Mesendoderm (in vitro differentiated cells): ENCODE results near the gene ECSIT.
"Not testable (repeated sequence)": the region's sequence is repeated elsewhere in the genome, so short reads cannot be mapped to it uniquely, and the experiment has no call there.

Source experiments
- DNase-seq: peaks from one replicate; pipeline ENCODE4 v3.0.0; 2013
- H2AK5ac ChIP-seq: 2 replicates; pipeline ENCODE4 v1.6.1; 2013; ENCODE audit warnings: low read length, inconsistent platforms
- H2BK120ac ChIP-seq: 2 replicates; pipeline ENCODE4 v1.6.1; 2013; ENCODE audit warnings: low read depth, mild to moderate bottlenecking, low read length, moderate library complexity, mixed read lengths
- H2BK15ac ChIP-seq: replicated peaks from 2 replicates; pipeline ENCODE4 v1.6.1; 2013; ENCODE audit warnings: low read depth, mild to moderate bottlenecking, moderate library complexity
- H2BK5ac ChIP-seq: 2 replicates; pipeline ENCODE4 v1.6.1; 2013; ENCODE audit warnings: low read length, inconsistent platforms
- H3K18ac ChIP-seq: 2 replicates; pipeline ENCODE4 v1.6.1; 2013; ENCODE audit warnings: mild to moderate bottlenecking, low read length, mixed read lengths
- H3K23ac ChIP-seq: one replicate; pipeline ENCODE4 v1.6.1; 2013; ENCODE audit warnings: low read length
- H3K27ac ChIP-seq: 2 replicates; pipeline ENCODE4 v1.5.1; 2013; ENCODE audit warnings: low read depth, mild to moderate bottlenecking, inconsistent platforms, low read length, moderate library complexity
- H3K27me3 ChIP-seq: 2 replicates; pipeline ENCODE4 v1.6.1; 2013; ENCODE audit warnings: low read length, control low read depth, mild to moderate bottlenecking, inconsistent platforms; ENCODE audit not compliant: insufficient read depth, poor library complexity
- H3K36me3 ChIP-seq: 2 replicates; pipeline ENCODE4 v1.6.1; 2013; ENCODE audit warnings: low read length, inconsistent platforms; ENCODE audit not compliant: control insufficient read depth, insufficient read depth
- H3K4ac ChIP-seq: one replicate; pipeline ENCODE4 v1.6.1; 2013; ENCODE audit warnings: low read depth, mild to moderate bottlenecking, low read length, moderate library complexity
- H3K4me1 ChIP-seq: 2 replicates; pipeline ENCODE4 v1.6.1; 2013; ENCODE audit warnings: low read depth, low read length, inconsistent platforms; ENCODE audit not compliant: control insufficient read depth
- H3K4me2 ChIP-seq: 2 replicates; pipeline ENCODE4 v1.6.1; 2013; ENCODE audit warnings: low read length
- H3K4me3 ChIP-seq: 2 replicates; pipeline ENCODE4 v1.5.1; 2013; ENCODE audit warnings: mild to moderate bottlenecking, low read length
- H3K56ac ChIP-seq: one replicate; pipeline ENCODE4 v1.6.1; 2013; ENCODE audit warnings: low read length
- H3K79me1 ChIP-seq: 2 replicates; pipeline ENCODE4 v1.6.1; 2013; ENCODE audit warnings: low read length, inconsistent platforms
- H3K79me2 ChIP-seq: 2 replicates; pipeline ENCODE4 v1.6.1; 2013; ENCODE audit warnings: mild to moderate bottlenecking, low read length; ENCODE audit not compliant: control insufficient read depth, insufficient read depth
- H3K9ac ChIP-seq: 2 replicates; pipeline ENCODE4 v1.6.1; 2013; ENCODE audit warnings: low read length, inconsistent platforms
- H4K5ac ChIP-seq: one replicate; pipeline ENCODE4 v1.6.1; 2013; ENCODE audit warnings: low read length
- H4K8ac ChIP-seq: one replicate; pipeline ENCODE4 v1.6.1; 2013; ENCODE audit warnings: low read depth, mild to moderate bottlenecking, control low read depth, low read length, moderate library complexity
- WGBS: extraction: QIAGEN DNeasy Blood & Tissue Kit; methylation state at CpG from one replicate; pipeline ENCODE4 v1.1.7; 2013; ENCODE audit warnings: low lambda C conversion rate, missing lambda C conversion rate; ENCODE audit not compliant: insufficient coverage; ENCODE audit errors: extremely low coverage; 5-methylcytosine and 5-hydroxymethylcytosine counted together

The ECSIT gene

DNA sequence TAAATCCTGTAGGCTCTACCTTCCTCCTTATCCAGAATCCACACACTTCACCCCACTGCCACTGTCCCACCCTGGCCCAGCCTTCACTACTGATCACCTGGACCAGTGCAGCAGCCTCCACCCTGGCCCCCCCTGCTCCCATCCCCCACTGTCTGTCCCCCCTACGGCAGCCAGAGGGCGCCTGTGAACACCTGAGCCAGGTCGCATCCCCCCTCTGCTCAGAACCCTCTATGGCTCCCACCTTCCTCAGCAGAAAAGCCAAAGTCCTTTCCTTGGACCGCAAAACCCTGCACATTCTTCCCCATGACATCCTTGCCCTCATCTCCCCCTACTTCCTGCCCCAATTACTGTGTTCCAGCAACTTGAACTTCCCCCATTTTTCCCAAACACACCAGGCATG, 68.7 kb downstream of the ECSIT start:
- no CpG with 5 or more reads among the region's 4 CpGs for WGBS
- Histone ChIP-seq H3K56ac (no peak overlapping the region), H2BK5ac (no peak overlapping the region), H2BK15ac (no peak overlapping the region), H3K4me2 (no peak overlapping the region), H3K27me3 (no peaks in the 10 kb centered on the region), H3K27ac (no peak overlapping the region), H4K5ac (no peak overlapping the region), H3K4ac (no peak overlapping the region), H3K23ac (no peak overlapping the region), H3K79me2 (no peaks in the 10 kb centered on the region), H3K4me1 (no peaks in the 10 kb centered on the region), H2AK5ac (no peak overlapping the region), H2BK120ac (no peak overlapping the region), H4K8ac (no peak overlapping the region), H3K18ac (no peak overlapping the region), H3K79me1 (no peaks in the 10 kb centered on the region), H3K36me3 (no peaks in the 10 kb centered on the region), H3K9ac (no peak overlapping the region), H3K4me3 (no peak overlapping the region)
- DNase-seq: no peak

- H3K23ac ChIP-seq, H2BK15ac ChIP-seq, H3K79me1 ChIP-seq, H3K18ac ChIP-seq, H3K27me3 ChIP-seq, H3K4me2 ChIP-seq, H3K27ac ChIP-seq, H3K4ac ChIP-seq, H2BK5ac ChIP-seq, H3K4me1 ChIP-seq, H3K9ac ChIP-seq, DNase-seq, H3K79me2 ChIP-seq, H2AK5ac ChIP-seq, H3K4me3 ChIP-seq, H4K8ac ChIP-seq, H4K5ac ChIP-seq, H3K36me3 ChIP-seq, H2BK120ac ChIP-seq, H3K56ac ChIP-seq: not testable (repeated sequence)
- no CpG with 5 or more reads among the region's 11 CpGs for WGBS
Measured at GRCh38 chr19:11458912-11459311, 70.0 kb downstream of the ECSIT start.

GRCh38 chr19:11458236-11458900, 70.6 kb downstream of the ECSIT start:
- no peak overlapping the region for H3K4ac ChIP-seq
- no peaks in the 10 kb centered on the region for H3K79me2 ChIP-seq
- H3K56ac ChIP-seq: no peak overlapping the region
- no peaks in the 10 kb centered on the region for H3K36me3 ChIP-seq
- no peak overlapping the region for H3K4me2 ChIP-seq
- H3K79me1 ChIP-seq: no peaks in the 10 kb centered on the region
- no CpG with 5 or more reads among the region's 19 CpGs for WGBS
- H3K9ac ChIP-seq: no peak overlapping the region
- no peak overlapping the region for H3K27ac ChIP-seq
- H3K27me3 ChIP-seq: no peaks in the 10 kb centered on the region
- no peak overlapping the region for H4K5ac ChIP-seq
- H2BK5ac ChIP-seq: no peak overlapping the region
- H3K4me3 ChIP-seq: no peak overlapping the region
- no peak overlapping the region for H3K18ac ChIP-seq
- H3K23ac ChIP-seq: no peak overlapping the region
- no peak overlapping the region for H2BK15ac ChIP-seq
- H3K4me1 ChIP-seq: no peaks in the 10 kb centered on the region
- no peak overlapping the region for H2AK5ac ChIP-seq
- DNase-seq: no peak
- no peak overlapping the region for H4K8ac ChIP-seq
- H2BK120ac ChIP-seq: no peak overlapping the region

GRCh38 chr19:11457831-11458230, 71.1 kb downstream of the ECSIT start:
- Histone ChIP-seq H2BK15ac (no peak overlapping the region), H3K23ac (no peak overlapping the region), H3K4me3 (no peak overlapping the region), H3K9ac (no peak overlapping the region), H3K18ac (no peak overlapping the region), H3K4me2 (no peak overlapping the region), H3K36me3 (no peaks in the 10 kb centered on the region), H2AK5ac (no peak overlapping the region), H4K5ac (no peak overlapping the region), H2BK5ac (no peak overlapping the region), H3K4me1 (no peaks in the 10 kb centered on the region), H4K8ac (no peak overlapping the region), H2BK120ac (no peak overlapping the region), H3K79me2 (no peaks in the 10 kb centered on the region), H3K27ac (no peak overlapping the region), H3K56ac (no peak overlapping the region), H3K27me3 (no peaks in the 10 kb centered on the region), H3K79me1 (no peaks in the 10 kb centered on the region), H3K4ac (no peak overlapping the region)
- DNase-seq: no peak
- whole genome bisulfite sequencing: no CpG with 5 or more reads among the region's 20 CpGs

DNA sequence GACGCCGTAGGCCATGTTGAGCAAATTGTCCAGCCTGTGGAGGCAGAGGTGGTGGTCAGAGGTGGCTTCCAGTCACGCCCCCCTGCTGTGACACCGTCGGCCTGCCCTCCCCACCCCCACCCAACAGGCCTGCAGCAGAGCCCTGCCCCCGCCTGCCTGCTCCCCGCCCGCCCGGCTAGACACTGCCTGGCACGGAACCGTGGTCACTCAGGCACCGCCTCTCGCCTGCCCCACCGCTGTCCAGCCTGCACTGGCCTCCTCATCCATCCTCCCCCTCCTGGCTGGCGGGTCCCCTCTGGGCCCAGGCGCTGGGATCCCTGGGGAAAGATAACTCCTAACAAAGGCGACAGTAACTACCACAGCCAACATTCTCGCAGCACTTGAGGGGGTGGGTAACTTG, 71.8 kb downstream of the ECSIT start:
- WGBS: no CpG with 5 or more reads among the region's 18 CpGs
- Histone ChIP-seq H2AK5ac (no peak overlapping the region), H3K23ac (no peak overlapping the region), H3K56ac (no peak overlapping the region), H4K8ac (no peak overlapping the region), H3K4me3 (no peak overlapping the region), H3K4me2 (no peak overlapping the region), H4K5ac (no peak overlapping the region), H2BK15ac (no peak overlapping the region), H3K9ac (no peak overlapping the region), H3K36me3 (no peaks in the 10 kb centered on the region), H3K18ac (no peak overlapping the region), H3K4me1 (no peaks in the 10 kb centered on the region), H2BK5ac (no peak overlapping the region), H3K79me2 (no peaks in the 10 kb centered on the region), H3K27ac (no peak overlapping the region), H2BK120ac (no peak overlapping the region), H3K79me1 (no peaks in the 10 kb centered on the region), H3K27me3 (no peaks in the 10 kb centered on the region), H3K4ac (no peak overlapping the region)
- no peak for DNase-seq

- Histone ChIP-seq H2BK15ac (no peak overlapping the region), H3K4me2 (no peak overlapping the region), H3K4me3 (no peak overlapping the region), H3K18ac (no peak overlapping the region), H2BK5ac (no peak overlapping the region), H3K36me3 (no peaks in the 10 kb centered on the region), H3K9ac (no peak overlapping the region), H2AK5ac (no peak overlapping the region), H3K79me2 (no peaks in the 10 kb centered on the region), H3K23ac (no peak overlapping the region), H4K5ac (no peak overlapping the region), H3K56ac (no peak overlapping the region), H3K79me1 (no peaks in the 10 kb centered on the region), H2BK120ac (no peak overlapping the region), H3K4ac (no peak overlapping the region), H3K27me3 (no peaks in the 10 kb centered on the region), H4K8ac (no peak overlapping the region), H3K4me1 (no peaks in the 10 kb centered on the region), H3K27ac (no peak overlapping the region)
- DNase-seq: no peak
- no CpG with 5 or more reads among the region's 7 CpGs for WGBS
Measured at GRCh38 chr19:11456659-11457058, 72.3 kb downstream of the ECSIT start.
